ENCODE data around the gene SERHL2.

GRCh38 chr22:42584364-42584940 is 30.7 kb downstream of the SERHL2 start:
- TF ChIP-seq CTCF (IDR thresholded peaks at IDR 0.05): no peak
- no peak for TF ChIP-seq SMC3 (IDR thresholded peaks at IDR 0.05; ENCODE audit: low read depth, low read length)
- TF ChIP-seq POLR2AphosphoS5 (IDR thresholded peaks at IDR 0.05; ENCODE audit: low read depth, low read length): no peak
- no peak for TF ChIP-seq MEF2A (IDR thresholded peaks at IDR 0.05; ENCODE audit: borderline replicate concordance, low read depth)
- no peak for TF ChIP-seq GATA2 (CRISPR knock-in tag; IDR thresholded peaks at IDR 0.05)
- TF ChIP-seq, protein P1, sequence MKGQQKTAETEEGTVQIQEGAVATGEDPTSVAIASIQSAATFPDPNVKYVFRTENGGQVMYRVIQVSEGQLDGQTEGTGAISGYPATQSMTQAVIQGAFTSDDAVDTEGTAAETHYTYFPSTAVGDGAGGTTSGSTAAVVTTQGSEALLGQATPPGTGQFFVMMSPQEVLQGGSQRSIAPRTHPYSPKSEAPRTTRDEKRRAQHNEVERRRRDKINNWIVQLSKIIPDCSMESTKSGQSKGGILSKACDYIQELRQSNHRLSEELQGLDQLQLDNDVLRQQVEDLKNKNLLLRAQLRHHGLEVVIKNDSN (IDR thresholded peaks at IDR 0.05; ENCODE audit: borderline replicate concordance, low read depth): no peak
- TF ChIP-seq, protein P2, sequence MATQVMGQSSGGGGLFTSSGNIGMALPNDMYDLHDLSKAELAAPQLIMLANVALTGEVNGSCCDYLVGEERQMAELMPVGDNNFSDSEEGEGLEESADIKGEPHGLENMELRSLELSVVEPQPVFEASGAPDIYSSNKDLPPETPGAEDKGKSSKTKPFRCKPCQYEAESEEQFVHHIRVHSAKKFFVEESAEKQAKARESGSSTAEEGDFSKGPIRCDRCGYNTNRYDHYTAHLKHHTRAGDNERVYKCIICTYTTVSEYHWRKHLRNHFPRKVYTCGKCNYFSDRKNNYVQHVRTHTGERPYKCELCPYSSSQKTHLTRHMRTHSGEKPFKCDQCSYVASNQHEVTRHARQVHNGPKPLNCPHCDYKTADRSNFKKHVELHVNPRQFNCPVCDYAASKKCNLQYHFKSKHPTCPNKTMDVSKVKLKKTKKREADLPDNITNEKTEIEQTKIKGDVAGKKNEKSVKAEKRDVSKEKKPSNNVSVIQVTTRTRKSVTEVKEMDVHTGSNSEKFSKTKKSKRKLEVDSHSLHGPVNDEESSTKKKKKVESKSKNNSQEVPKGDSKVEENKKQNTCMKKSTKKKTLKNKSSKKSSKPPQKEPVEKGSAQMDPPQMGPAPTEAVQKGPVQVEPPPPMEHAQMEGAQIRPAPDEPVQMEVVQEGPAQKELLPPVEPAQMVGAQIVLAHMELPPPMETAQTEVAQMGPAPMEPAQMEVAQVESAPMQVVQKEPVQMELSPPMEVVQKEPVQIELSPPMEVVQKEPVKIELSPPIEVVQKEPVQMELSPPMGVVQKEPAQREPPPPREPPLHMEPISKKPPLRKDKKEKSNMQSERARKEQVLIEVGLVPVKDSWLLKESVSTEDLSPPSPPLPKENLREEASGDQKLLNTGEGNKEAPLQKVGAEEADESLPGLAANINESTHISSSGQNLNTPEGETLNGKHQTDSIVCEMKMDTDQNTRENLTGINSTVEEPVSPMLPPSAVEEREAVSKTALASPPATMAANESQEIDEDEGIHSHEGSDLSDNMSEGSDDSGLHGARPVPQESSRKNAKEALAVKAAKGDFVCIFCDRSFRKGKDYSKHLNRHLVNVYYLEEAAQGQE (IDR thresholded peaks at IDR 0.05; ENCODE audit: low read depth, low read length): no peak
- no peak for TF ChIP-seq MXI1 (IDR thresholded peaks at IDR 0.05; ENCODE audit: low read depth, low read length)
- no peak for TF ChIP-seq EP300 (IDR thresholded peaks at IDR 0.05; ENCODE audit: borderline replicate concordance in 1 of 2, low read depth in 1 of 2, low read length in 1 of 2)
- no peak for TF ChIP-seq YY1 (IDR thresholded peaks at IDR 0.05; ENCODE audit: low read depth)
- TF ChIP-seq EZH2phosphoT487 (IDR thresholded peaks at IDR 0.05; ENCODE audit: borderline replicate concordance, low read depth): no peak
- no peak for TF ChIP-seq RFX5 (IDR thresholded peaks at IDR 0.05; ENCODE audit: low read length)
